SK-N-MC (cell line): ENCODE measurements around the gene SLAIN2.

Experiments used
- EZH2 ChIP-seq: fragments of 200-600 bp; sonication (generic); IDR thresholded peaks from one replicate; pipeline ENCODE4 v1.6.1; 2017; ENCODE audit warnings: antibody characterized with exemption
- FOXP2 ChIP-seq: optimal IDR thresholded peaks from 2 replicates; pipeline ENCODE3; 2011; ENCODE audit warnings: mild to moderate bottlenecking, moderate library complexity; ENCODE audit not compliant: insufficient read depth; ENCODE audit errors: extremely low read length, control extremely low read depth
- POLR2AphosphoS5 ChIP-seq: IDR thresholded peaks from 2 replicates; pipeline ENCODE4 v1.6.1; 2012; ENCODE audit warnings: mild to moderate bottlenecking, low read depth, low read length, borderline replicate concordance

GRCh38 chr4:48341776-48342605, 662 bp downstream of the SLAIN2 start:
- TF ChIP-seq EZH2: no peak
- no peak; the same call in 1 of the 2 replicates for TF ChIP-seq POLR2AphosphoS5
- no peak for TF ChIP-seq FOXP2
